ENCODE measurements around the gene FNDC3B. TPM values are rescaled to one million over a fixed set of nuclear protein-coding genes. Genes with fewer than 3 reads are reported as not detected.

FNDC3B gene
- total RNA-seq, 1 experiment from 2014 or later, result 62.3 TPM

GRCh38 chr3:172148702-172149565 is 109.6 kb downstream of the FNDC3B start:
- Histone ChIP-seq H3K27ac (peak overlapping the region; percentile 6), H3K4me3 (no peak overlapping the region)
- peak in 1 of 2 experiments; percentile 60 for DNase-seq

GRCh38 chr3:172150268-172150667 is 110.9 kb downstream of the FNDC3B start:
- Histone ChIP-seq H3K27ac (no peak overlapping the region), H3K9me3 (replicated peaks) (no peaks in the 10 kb centered on the region), H3K4me1 (peaks cover 34% of the 10 kb centered on the region), H3K4me3 (no peak overlapping the region), H3K27me3 (no peaks in the 10 kb centered on the region), H3K36me3 (0 out of 2 replicates have a peak, but pooled peaks cover 2% of the 10 kb centered on the region)
- DNase-seq, result no peak

More at GRCh38 chr3:172148702-172149565, 109.6 kb downstream of the FNDC3B start:
- Histone ChIP-seq H3K9me3 (replicated peaks) (no peaks in the 10 kb centered on the region), H3K36me3 (peaks cover 4% of the 10 kb centered on the region; the same call in 1 of the 2 replicates), H3K27me3 (no peaks in the 10 kb centered on the region), H3K4me1 (peaks cover 34% of the 10 kb centered on the region)

- Histone ChIP-seq H3K9me3 (replicated peaks) (no peaks in the 10 kb centered on the region), H3K36me3 (no peaks in the 10 kb centered on the region), H3K27me3 (no peaks in the 10 kb centered on the region), H3K27ac (no peak overlapping the region), H3K4me1 (peaks cover 37% of the 10 kb centered on the region), H3K4me3 (no peak overlapping the region)
- DNase-seq, result no peak
Observed at GRCh38 chr3:172150913-172151650, 111.7 kb downstream of the FNDC3B start.

GRCh38 chr3:172151651-172152649 is 112.6 kb downstream of the FNDC3B start:
- peaks cover 3% of the 10 kb centered on the region; the same call in 1 of the 2 replicates for H3K36me3 ChIP-seq
- H3K27me3 ChIP-seq, result no peaks in the 10 kb centered on the region
- H3K4me3 ChIP-seq, result no peak overlapping the region
- peak in 1 of 2 experiments; percentile 35 for DNase-seq
- H3K4me1 ChIP-seq, result peaks cover 46% of the 10 kb centered on the region
- peak overlapping the region; percentile 71 for H3K27ac ChIP-seq
- no peaks in the 10 kb centered on the region for H3K9me3 ChIP-seq (replicated peaks)

DNA sequence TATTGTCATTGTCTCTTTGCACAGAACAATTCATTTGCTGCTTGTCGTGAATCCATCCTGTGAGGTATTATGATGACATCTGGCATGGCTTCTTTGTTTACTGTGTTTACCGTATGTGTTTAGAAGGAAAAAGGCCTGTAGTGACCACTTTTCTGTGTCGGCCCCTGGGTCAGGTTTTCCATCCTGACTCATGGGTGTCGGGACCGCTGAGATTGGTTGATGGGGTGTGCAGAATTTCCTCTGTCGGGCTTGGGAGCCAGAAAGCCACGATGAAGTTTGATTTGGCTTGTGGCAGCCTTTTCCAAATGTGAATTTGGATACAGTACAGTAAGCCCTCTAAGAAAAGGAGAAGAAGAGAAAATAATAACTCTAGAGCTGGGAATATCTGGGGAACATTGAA is 113.5 kb downstream of the FNDC3B start:
- peaks cover 8% of the 10 kb centered on the region for H3K36me3 ChIP-seq
- no peak for DNase-seq
- H3K27me3 ChIP-seq, result no peaks in the 10 kb centered on the region
- no peaks in the 10 kb centered on the region for H3K9me3 ChIP-seq (replicated peaks)
- peak overlapping the region; percentile 71 for H3K27ac ChIP-seq
- peak overlapping the region; percentile 19 for H3K4me3 ChIP-seq
- peaks cover 46% of the 10 kb centered on the region for H3K4me1 ChIP-seq

- H3K36me3 ChIP-seq, result peaks cover 8% of the 10 kb centered on the region
- peak; percentile 84 to 87 for DNase-seq
- no peaks in the 10 kb centered on the region for H3K27me3 ChIP-seq
- peak overlapping the region; percentile 71 for H3K27ac ChIP-seq
- H3K4me3 ChIP-seq, result peak overlapping the region; percentile 19
- peaks cover 41% of the 10 kb centered on the region for H3K4me1 ChIP-seq
- no peaks in the 10 kb centered on the region for H3K9me3 ChIP-seq (replicated peaks)
Observed at GRCh38 chr3:172153335-172153861, 114.0 kb downstream of the FNDC3B start.

DNA sequence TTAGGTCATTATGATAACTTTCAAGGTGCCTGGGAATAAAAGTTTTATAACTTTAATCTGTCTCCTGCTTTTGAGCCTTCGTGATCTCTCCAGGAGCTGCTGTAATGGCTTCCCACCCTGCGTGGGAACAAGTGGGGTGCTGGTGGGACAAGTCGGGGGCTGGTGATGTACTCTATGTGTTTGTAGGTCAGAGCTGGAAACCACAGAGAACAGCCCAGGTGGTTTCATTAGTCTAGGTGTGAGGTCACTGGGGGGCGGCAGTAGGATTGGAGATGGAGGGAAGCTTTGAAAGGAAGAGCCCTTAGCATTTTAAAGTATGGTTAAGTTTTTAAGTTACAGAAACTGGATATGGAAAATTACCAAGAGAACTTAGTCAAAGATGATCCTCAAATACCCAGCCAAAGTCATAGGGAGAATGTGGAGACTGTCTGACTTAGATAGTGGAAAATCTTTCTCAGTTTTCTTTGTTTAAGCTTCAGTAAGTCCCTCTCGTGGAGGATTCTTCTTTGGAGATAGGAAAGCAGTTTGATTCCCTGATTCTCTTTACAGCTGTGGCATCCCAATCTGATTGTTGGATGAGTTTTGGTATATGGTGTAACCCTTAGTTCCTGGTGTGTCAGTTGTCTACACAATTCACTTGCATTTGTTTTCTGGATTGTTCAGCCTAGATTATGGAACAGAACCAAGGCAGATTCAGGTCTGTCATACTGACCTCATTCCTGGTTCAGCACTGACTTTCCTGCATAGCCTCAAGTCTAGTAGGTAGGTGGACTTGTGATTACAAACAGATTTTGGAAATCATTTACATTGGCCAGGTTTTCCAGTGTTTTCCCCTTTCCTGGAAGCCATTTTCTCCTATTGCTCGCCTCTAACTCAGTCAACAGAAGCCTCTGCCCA is 115.6 kb downstream of the FNDC3B start:
- DNase-seq, result no peak
- no peak overlapping the region for H3K4me3 ChIP-seq
- H3K27me3 ChIP-seq, result no peaks in the 10 kb centered on the region
- no peaks in the 10 kb centered on the region for H3K9me3 ChIP-seq (replicated peaks)
- H3K4me1 ChIP-seq, result peaks cover 30% of the 10 kb centered on the region
- H3K27ac ChIP-seq, result no peak overlapping the region
- peaks cover 8% of the 10 kb centered on the region for H3K36me3 ChIP-seq

DNA sequence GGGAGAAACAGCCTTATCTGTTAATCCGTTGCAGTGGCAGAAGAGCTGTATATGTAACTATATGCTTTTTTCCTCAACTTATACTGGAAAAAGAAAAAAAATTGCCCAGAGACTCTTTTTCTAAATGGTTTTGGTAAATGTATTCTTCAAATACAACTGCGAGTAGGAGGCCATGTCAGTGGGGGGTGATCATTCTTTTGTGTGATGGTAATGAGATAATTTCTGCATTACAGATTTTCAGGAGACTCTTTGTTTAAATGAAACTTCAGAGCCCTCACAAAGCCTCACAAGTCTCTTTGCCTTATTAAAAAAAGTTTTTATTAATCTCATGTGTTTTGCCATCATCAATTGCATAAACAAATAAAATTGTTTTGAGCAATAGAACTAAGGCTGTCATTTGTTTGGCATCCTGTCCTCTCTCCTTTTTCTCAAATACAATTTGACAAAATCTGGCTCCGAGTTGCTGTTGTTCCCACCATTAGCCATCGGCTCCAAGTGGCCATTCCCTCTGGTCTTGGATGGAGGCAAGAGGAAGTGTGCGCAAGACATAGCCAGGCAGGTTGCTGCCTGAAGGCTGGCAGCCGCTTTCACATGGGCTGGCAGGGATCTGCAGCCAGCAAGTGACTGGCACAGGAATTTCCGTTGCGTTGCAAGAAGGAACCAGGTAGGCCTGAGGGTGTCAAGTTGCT is 116.7 kb downstream of the FNDC3B start:
- Histone ChIP-seq H3K4me1 (peaks cover 30% of the 10 kb centered on the region), H3K27me3 (no peaks in the 10 kb centered on the region), H3K4me3 (no peak overlapping the region), H3K27ac (no peak overlapping the region), H3K36me3 (peaks cover 8% of the 10 kb centered on the region), H3K9me3 (replicated peaks) (no peaks in the 10 kb centered on the region)
- no peak for DNase-seq

GRCh38 chr3:172156586-172156955 is 117.2 kb downstream of the FNDC3B start:
- Histone ChIP-seq H3K36me3 (peaks cover 8% of the 10 kb centered on the region), H3K4me3 (no peak overlapping the region), H3K4me1 (peaks cover 29% of the 10 kb centered on the region), H3K27me3 (no peaks in the 10 kb centered on the region), H3K27ac (no peak overlapping the region), H3K9me3 (replicated peaks) (no peaks in the 10 kb centered on the region)
- DNase-seq, result no peak

DNA sequence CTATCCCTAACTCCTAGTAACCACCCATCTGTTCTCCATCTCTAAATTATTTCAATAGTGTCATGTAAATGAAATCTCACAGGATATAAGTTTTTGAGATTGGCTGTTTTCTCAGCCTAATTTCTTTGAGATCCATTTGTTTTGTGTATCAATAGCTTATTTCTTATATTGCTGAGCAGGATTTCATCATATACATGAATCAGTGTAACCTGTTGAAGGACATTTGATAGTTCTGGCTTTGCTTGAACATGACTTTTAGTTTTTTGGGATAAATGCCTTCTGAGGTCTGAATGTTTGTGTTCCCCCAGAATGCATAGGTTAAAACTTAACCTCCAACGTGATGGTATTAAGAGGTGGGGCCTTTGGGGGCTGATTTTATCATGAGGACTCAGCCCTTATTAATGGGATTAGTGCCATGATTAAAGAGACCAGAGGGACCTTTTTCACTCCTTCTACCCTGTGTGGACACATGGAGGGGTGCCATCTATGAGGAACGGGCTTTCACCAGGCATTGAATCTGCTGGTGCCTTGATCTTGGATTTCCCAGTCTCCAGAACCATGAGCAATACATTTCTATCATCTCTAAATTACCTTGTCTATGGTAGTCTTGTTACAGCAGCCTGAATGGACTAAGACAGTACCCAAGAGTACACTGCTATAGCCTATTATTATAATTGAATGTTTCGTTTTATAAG is 118.3 kb downstream of the FNDC3B start:
- no peak overlapping the region for H3K4me3 ChIP-seq
- no peaks in the 10 kb centered on the region for H3K27me3 ChIP-seq
- H3K9me3 ChIP-seq (replicated peaks), result no peaks in the 10 kb centered on the region
- H3K27ac ChIP-seq, result no peak overlapping the region
- H3K36me3 ChIP-seq, result peaks cover 8% of the 10 kb centered on the region
- peaks cover 17% of the 10 kb centered on the region for H3K4me1 ChIP-seq
- DNase-seq, result no peak

GRCh38 chr3:172158741-172159140 is 119.4 kb downstream of the FNDC3B start:
- Histone ChIP-seq H3K36me3 (peaks cover 8% of the 10 kb centered on the region), H3K27me3 (no peaks in the 10 kb centered on the region), H3K4me3 (no peak overlapping the region), H3K4me1 (peaks cover 14% of the 10 kb centered on the region), H3K27ac (no peak overlapping the region), H3K9me3 (replicated peaks) (no peaks in the 10 kb centered on the region)
- no peak for DNase-seq

- Histone ChIP-seq H3K36me3 (peaks cover 8% of the 10 kb centered on the region), H3K9me3 (replicated peaks) (no peaks in the 10 kb centered on the region), H3K4me1 (peaks cover 12% of the 10 kb centered on the region), H3K27ac (no peak overlapping the region), H3K4me3 (no peak overlapping the region), H3K27me3 (no peaks in the 10 kb centered on the region)
- no peak for DNase-seq
Observed at GRCh38 chr3:172159376-172159775, 120.0 kb downstream of the FNDC3B start.
